Ishikawa (cell line): ENCODE measurements around the gene MTHFD1L.

Experiments
- CEBPB ChIP-seq: IDR thresholded peaks from 2 replicates; pipeline ENCODE4 v1.6.1; 2012
- CREB1 ChIP-seq: IDR thresholded peaks from 2 replicates; pipeline ENCODE4 v1.6.1; 2012; ENCODE audit warnings: low read depth
- EGR1 ChIP-seq: IDR thresholded peaks from 2 replicates; pipeline ENCODE4 v1.6.1; 2012
- EP300 ChIP-seq: IDR thresholded peaks from 2 replicates; pipeline ENCODE4 v1.6.1; 2012; ENCODE audit warnings: borderline replicate concordance
- FOXM1 ChIP-seq: IDR thresholded peaks from 2 replicates; pipeline ENCODE4 v1.6.1; 2012; ENCODE audit warnings: low read depth, borderline replicate concordance
- MAX ChIP-seq: IDR thresholded peaks from 2 replicates; pipeline ENCODE4 v1.6.1; 2012
- NFIC ChIP-seq: IDR thresholded peaks from 2 replicates; pipeline ENCODE4 v1.6.1; 2012
- RAD21 ChIP-seq: IDR thresholded peaks from 2 replicates; pipeline ENCODE4 v1.6.1; 2012; ENCODE audit warnings: low read depth
- TAF1 ChIP-seq: IDR thresholded peaks from 2 replicates; pipeline ENCODE4 v1.6.1; 2012; ENCODE audit warnings: low read depth, mild to moderate bottlenecking
- TCF12 ChIP-seq: IDR thresholded peaks from 2 replicates; pipeline ENCODE4 v1.6.1; 2012; ENCODE audit warnings: low read depth
- TEAD4 ChIP-seq: IDR thresholded peaks from 2 replicates; pipeline ENCODE4 v1.6.1; 2012
- YY1 ChIP-seq: IDR thresholded peaks from 2 replicates; pipeline ENCODE4 v1.6.1; 2012; ENCODE audit warnings: low read depth
- ZBTB7A ChIP-seq: IDR thresholded peaks from 2 replicates; pipeline ENCODE4 v1.6.1; 2012; ENCODE audit warnings: low read depth
- TF ChIP-seq, protein P1 (sequence below): IDR thresholded peaks from 2 replicates; pipeline ENCODE4 v1.6.1; 2012; ENCODE audit warnings: low read depth, mild to moderate bottlenecking
- TF ChIP-seq, protein P2 (sequence below): IDR thresholded peaks from 2 replicates; pipeline ENCODE4 v1.6.1; 2012

The MTHFD1L gene

GRCh38 chr6:151118461-151119123, 253.1 kb downstream of the MTHFD1L start:
- TF ChIP-seq TAF1 (no peak), FOXM1 (no peak), TCF12 (no peak), CEBPB (no peak), RAD21 (no peak), EGR1 (no peak), ZBTB7A (no peak)
- TF ChIP-seq, protein P1, sequence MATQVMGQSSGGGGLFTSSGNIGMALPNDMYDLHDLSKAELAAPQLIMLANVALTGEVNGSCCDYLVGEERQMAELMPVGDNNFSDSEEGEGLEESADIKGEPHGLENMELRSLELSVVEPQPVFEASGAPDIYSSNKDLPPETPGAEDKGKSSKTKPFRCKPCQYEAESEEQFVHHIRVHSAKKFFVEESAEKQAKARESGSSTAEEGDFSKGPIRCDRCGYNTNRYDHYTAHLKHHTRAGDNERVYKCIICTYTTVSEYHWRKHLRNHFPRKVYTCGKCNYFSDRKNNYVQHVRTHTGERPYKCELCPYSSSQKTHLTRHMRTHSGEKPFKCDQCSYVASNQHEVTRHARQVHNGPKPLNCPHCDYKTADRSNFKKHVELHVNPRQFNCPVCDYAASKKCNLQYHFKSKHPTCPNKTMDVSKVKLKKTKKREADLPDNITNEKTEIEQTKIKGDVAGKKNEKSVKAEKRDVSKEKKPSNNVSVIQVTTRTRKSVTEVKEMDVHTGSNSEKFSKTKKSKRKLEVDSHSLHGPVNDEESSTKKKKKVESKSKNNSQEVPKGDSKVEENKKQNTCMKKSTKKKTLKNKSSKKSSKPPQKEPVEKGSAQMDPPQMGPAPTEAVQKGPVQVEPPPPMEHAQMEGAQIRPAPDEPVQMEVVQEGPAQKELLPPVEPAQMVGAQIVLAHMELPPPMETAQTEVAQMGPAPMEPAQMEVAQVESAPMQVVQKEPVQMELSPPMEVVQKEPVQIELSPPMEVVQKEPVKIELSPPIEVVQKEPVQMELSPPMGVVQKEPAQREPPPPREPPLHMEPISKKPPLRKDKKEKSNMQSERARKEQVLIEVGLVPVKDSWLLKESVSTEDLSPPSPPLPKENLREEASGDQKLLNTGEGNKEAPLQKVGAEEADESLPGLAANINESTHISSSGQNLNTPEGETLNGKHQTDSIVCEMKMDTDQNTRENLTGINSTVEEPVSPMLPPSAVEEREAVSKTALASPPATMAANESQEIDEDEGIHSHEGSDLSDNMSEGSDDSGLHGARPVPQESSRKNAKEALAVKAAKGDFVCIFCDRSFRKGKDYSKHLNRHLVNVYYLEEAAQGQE: no peak

DNA sequence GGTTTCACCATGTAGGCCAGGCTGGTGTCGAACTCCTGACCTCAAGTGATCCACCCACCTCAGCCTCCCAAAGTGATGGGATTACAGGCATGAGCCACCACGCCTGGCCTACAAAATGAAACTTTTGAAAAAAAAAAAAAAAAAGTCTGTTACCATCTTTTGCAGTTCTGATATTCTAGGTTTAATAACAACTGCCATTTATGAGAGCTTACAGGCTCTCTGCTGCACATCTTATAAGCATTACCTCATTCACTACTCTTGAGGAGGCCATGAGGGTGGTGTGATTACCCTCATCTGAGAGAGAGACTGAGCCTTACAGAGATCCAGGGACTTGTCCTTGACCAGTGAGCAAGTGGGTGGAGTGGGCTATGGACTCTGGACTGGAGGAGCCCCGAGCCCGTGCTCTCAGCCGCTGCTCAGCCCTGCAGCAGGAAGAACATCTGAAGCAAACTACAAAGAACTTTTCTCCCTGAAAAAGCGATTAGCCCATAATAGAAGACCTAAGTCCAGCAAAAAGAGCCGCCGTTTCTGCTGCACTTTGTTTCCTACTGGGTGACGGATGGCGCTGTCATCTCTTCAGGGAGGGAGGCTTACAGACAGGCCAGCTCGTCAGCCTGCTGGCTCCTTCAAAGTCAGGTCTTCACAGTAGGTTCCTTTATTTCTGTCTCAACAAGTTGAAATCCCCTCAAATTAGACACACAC, 254.5 kb downstream of the MTHFD1L start:
- TF ChIP-seq, protein P1: no peak
- no peak for TF ChIP-seq EP300
- no peak for TF ChIP-seq MAX
- no peak for TF ChIP-seq EGR1
- TF ChIP-seq ZBTB7A: no peak
- TF ChIP-seq NFIC: no peak
- TF ChIP-seq CEBPB: no peak
- no peak for TF ChIP-seq CREB1
- TF ChIP-seq YY1: no peak
- no peak for TF ChIP-seq TEAD4
- no peak for TF ChIP-seq RAD21
- no peak for TF ChIP-seq TAF1
- TF ChIP-seq, protein P2, sequence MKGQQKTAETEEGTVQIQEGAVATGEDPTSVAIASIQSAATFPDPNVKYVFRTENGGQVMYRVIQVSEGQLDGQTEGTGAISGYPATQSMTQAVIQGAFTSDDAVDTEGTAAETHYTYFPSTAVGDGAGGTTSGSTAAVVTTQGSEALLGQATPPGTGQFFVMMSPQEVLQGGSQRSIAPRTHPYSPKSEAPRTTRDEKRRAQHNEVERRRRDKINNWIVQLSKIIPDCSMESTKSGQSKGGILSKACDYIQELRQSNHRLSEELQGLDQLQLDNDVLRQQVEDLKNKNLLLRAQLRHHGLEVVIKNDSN: no peak
- no peak for TF ChIP-seq TCF12
- TF ChIP-seq FOXM1: no peak

- no peak for TF ChIP-seq EP300
- TF ChIP-seq YY1: no peak
- no peak for TF ChIP-seq FOXM1
- TF ChIP-seq TCF12: no peak
- no peak for TF ChIP-seq EGR1
- TF ChIP-seq ZBTB7A: no peak
- TF ChIP-seq, protein P1: no peak
- no peak for TF ChIP-seq RAD21
- no peak for TF ChIP-seq MAX
- no peak for TF ChIP-seq CEBPB
- TF ChIP-seq TAF1: no peak
- no peak for TF ChIP-seq CREB1
- TF ChIP-seq NFIC: no peak
- TF ChIP-seq, protein P2: no peak
- TF ChIP-seq TEAD4: no peak
Measured at GRCh38 chr6:151121900-151122299, 256.4 kb downstream of the MTHFD1L start.

DNA sequence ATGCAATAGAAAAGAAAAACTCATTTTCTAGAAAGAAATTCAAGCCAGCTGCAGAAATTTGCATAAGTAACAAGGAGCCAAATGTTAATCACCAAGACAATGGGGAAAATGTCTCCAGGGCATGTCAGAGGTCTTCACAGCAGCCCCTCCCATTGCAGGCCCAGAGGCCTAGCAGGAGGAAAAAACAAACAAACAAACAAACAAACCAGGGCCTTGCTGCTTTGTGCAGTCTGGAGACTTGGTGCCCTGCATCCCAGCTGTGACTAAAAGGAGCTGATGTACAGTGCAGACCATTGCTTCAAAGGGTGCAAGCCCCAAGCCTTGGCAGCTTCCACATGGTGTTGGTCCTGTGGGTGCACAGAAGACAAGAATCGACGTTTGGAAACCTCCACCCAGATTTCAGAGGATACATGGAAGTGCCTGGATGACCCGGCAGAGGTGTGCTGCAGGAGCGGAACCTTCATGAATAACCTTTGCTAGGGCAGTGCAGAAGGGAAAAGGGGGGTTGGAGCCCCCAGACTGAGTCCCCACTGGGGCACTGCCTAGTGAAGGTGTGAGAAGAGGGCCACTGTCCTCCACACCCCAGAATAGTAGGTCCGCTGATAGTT, 263.4 kb downstream of the MTHFD1L start:
- TF ChIP-seq NFIC (no peak), CREB1 (no peak), ZBTB7A (no peak), FOXM1 (no peak), EGR1 (no peak), TCF12 (no peak), RAD21 (no peak), EP300 (no peak), MAX (no peak)
- TF ChIP-seq, protein P2: no peak
